Choroid plexus epithelial cell (primary cell): ENCODE data around the gene TOMM7.
"Not testable (repeated sequence)": the region's sequence is repeated elsewhere in the genome, so short reads cannot be mapped to it uniquely, and the experiment has no call there.

Experiments
- DNase-seq: peaks from one replicate; pipeline ENCODE4 v3.0.0-alpha.2; 2010; ENCODE audit warnings: low read depth
- H3K4me3 ChIP-seq: 2 replicates; pipeline ENCODE4 v1.5.1; 2011; ENCODE audit warnings: low read depth, mild to moderate bottlenecking, control low read depth, low read length, moderate library complexity
- CTCF ChIP-seq: conservative IDR thresholded peaks from 2 replicates; pipeline ENCODE4 v1.5.1; 2011; ENCODE audit warnings: low read depth, mild to moderate bottlenecking, control low read depth, inconsistent platforms, low read length, moderate library complexity

TOMM7 gene

GRCh38 chr7:22843681-22844309, 21.1 kb upstream of the TOMM7 start:
- DNase-seq, result no peak
- TF ChIP-seq CTCF, result no peak
- H3K4me3 ChIP-seq, result no peak overlapping the region

GRCh38 chr7:22842973-22843372, 20.3 kb upstream of the TOMM7 start:
- no peak for DNase-seq
- H3K4me3 ChIP-seq, result no peak overlapping the region
- no peak for TF ChIP-seq CTCF

- H3K4me3 ChIP-seq, result no peak overlapping the region
- no peak for DNase-seq
- no peak for TF ChIP-seq CTCF
Measured at GRCh38 chr7:22842383-22842941, 19.8 kb upstream of the TOMM7 start.

- H3K4me3 ChIP-seq, result no peak overlapping the region
- no peak for TF ChIP-seq CTCF
- DNase-seq, result peak; percentile 77
Measured at GRCh38 chr7:22841954-22842353, 19.3 kb upstream of the TOMM7 start.

- H3K4me3 ChIP-seq, result no peak overlapping the region
- no peak for TF ChIP-seq CTCF
- DNase-seq, result no peak
Measured at GRCh38 chr7:22837308-22837707, 14.7 kb upstream of the TOMM7 start.

- DNase-seq, H3K4me3 ChIP-seq: not testable (repeated sequence)
Measured at GRCh38 chr7:22836506-22836905, 13.9 kb upstream of the TOMM7 start.

- TF ChIP-seq CTCF, result no peak
- H3K4me3 ChIP-seq, result peak overlapping the region; percentile 15
- no peak for DNase-seq
Measured at GRCh38 chr7:22833957-22834356, 11.3 kb upstream of the TOMM7 start.
